IPS-18a (cell line): ENCODE measurements around the gene TNFAIP8L1.

Experiments
- H3K27ac ChIP-seq: one replicate; pipeline ENCODE4 v1.5.1; 2013; ENCODE audit warnings: low read length
- H3K27me3 ChIP-seq: one replicate; pipeline ENCODE4 v1.6.1; 2013; ENCODE audit warnings: mild to moderate bottlenecking, low read length; ENCODE audit not compliant: control insufficient read depth, insufficient read depth
- H3K36me3 ChIP-seq: one replicate; pipeline ENCODE4 v1.6.1; 2013; ENCODE audit warnings: low read depth, low read length; ENCODE audit not compliant: control insufficient read depth
- H3K4me1 ChIP-seq: one replicate; pipeline ENCODE4 v1.6.1; 2013; ENCODE audit warnings: low read depth, low read length; ENCODE audit not compliant: control insufficient read depth
- H3K4me3 ChIP-seq: one replicate; pipeline ENCODE4 v1.5.1; 2013; ENCODE audit warnings: low read length
- H3K9ac ChIP-seq: one replicate; pipeline ENCODE4 v1.6.1; 2013; ENCODE audit warnings: mild to moderate bottlenecking, low read length, moderate library complexity
- H3K9me3 ChIP-seq: one replicate; pipeline ENCODE4 v1.6.1; 2013; ENCODE audit warnings: low read depth, low read length; ENCODE audit not compliant: control insufficient read depth

The TNFAIP8L1 gene

DNA sequence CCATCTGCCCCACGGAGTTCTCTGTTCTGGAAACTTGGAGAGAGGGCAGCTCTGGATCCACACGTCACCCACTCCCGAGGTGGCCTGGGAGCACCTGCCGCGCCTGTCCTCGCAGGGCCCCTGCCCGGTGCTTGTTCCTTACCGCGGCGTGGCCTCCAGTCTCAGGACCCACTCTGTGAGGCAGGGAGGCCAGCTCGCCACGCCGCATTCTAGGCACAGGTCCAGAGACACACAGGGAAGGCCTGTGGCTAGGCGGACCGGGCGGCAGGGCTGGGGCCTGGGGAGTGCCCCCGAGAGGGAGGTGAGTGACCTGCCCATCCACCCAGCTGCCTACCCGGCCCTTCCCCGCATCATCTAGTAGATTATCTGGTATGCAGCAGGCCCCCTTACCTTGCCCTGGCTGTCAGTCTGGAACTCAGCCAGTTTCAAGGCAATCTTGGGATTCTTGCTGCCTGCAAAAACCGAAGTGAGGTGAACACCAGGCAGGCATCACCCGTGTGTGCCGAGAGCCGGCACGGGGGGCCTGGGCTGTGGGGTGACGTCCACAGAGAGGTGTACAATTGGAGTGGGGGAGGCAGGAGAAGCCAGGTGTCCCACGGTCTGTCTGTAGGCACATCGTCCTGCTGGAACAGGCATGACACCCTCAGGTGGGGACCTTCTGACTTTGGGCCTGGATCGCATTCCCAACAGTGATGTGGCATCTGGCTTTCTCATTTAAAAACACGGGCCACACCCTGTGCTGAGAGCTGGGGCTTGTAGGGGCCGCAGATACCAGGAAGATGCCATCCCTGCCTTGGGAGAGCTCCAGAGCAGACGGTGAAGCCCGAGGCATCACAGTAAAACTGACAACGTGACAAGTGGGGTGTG is 60.7 kb downstream of the TNFAIP8L1 start:
- Histone ChIP-seq H3K27ac (no peak overlapping the region), H3K36me3 (peaks cover 65% of the 10 kb centered on the region), H3K4me3 (no peak overlapping the region), H3K27me3 (no peaks in the 10 kb centered on the region), H3K9ac (no peak overlapping the region), H3K4me1 (no peaks in the 10 kb centered on the region), H3K9me3 (no peaks in the 10 kb centered on the region)

DNA sequence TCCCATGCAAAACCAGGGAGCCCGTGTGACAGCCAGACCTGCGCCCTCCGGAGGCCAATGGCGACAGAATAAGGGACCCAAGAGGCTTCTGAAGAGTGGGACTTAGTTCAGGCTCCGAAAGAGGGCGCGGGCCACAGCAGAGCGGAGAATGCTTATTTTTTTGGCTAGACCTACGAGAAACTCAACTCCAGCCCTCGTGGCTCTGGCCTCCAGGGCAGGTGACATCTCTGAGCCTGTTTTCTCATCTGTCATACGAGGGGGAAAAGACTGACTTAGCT is 61.3 kb downstream of the TNFAIP8L1 start:
- Histone ChIP-seq H3K36me3 (peaks cover 64% of the 10 kb centered on the region), H3K4me3 (no peak overlapping the region), H3K9me3 (no peaks in the 10 kb centered on the region), H3K4me1 (no peaks in the 10 kb centered on the region), H3K27me3 (no peaks in the 10 kb centered on the region), H3K9ac (no peak overlapping the region), H3K27ac (no peak overlapping the region)

- H3K9ac ChIP-seq, result no peak overlapping the region
- no peak overlapping the region for H3K4me3 ChIP-seq
- H3K27me3 ChIP-seq, result no peaks in the 10 kb centered on the region
- no peaks in the 10 kb centered on the region for H3K4me1 ChIP-seq
- peaks cover 61% of the 10 kb centered on the region for H3K36me3 ChIP-seq
- no peaks in the 10 kb centered on the region for H3K9me3 ChIP-seq
- H3K27ac ChIP-seq, result no peak overlapping the region
These were observed 62.2 kb downstream of the TNFAIP8L1 start for GRCh38 chr19:4701557-4701956.

- Histone ChIP-seq H3K9ac (no peak overlapping the region), H3K9me3 (no peaks in the 10 kb centered on the region), H3K4me3 (no peak overlapping the region), H3K36me3 (peaks cover 49% of the 10 kb centered on the region), H3K4me1 (no peaks in the 10 kb centered on the region), H3K27me3 (no peaks in the 10 kb centered on the region), H3K27ac (no peak overlapping the region)
These were observed 63.4 kb downstream of the TNFAIP8L1 start for GRCh38 chr19:4702764-4703163.

DNA sequence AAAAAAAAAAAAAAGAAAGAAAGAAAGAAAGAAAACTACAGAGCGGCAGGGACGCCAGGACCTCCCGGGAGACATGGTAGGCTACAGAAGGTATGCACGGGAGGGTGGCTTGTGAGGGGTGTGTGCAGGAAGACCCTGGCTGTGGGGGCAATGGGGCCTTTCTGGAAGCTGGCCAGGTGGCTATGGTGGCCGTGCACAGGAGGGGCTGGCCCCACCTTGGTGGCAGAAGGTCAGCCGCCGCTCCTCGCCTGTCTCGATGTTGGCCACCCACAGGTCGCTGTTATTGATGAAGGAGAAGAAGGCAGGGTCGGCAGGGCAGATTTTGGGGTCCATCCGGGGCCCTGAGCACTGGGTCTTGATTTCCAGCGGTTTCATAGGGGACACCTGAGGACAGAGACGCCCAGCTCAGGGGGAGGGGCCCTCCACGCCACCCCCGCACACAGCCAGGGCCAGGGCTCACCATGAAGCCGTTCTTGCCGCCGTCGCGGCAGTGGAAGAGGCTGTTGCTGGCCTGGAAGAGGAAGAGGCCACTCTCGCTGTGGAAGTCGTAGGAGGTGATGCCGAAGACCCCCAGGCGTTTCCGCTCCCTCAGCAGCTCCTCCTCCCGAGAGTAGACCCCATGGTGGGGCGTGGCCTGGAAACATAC is 64.5 kb downstream of the TNFAIP8L1 start:
- Histone ChIP-seq H3K4me1 (no peaks in the 10 kb centered on the region), H3K9ac (no peak overlapping the region), H3K27ac (no peak overlapping the region), H3K4me3 (no peak overlapping the region), H3K27me3 (no peaks in the 10 kb centered on the region), H3K9me3 (no peaks in the 10 kb centered on the region), H3K36me3 (peaks cover 48% of the 10 kb centered on the region)

- Histone ChIP-seq H3K27ac (no peak overlapping the region), H3K9ac (no peak overlapping the region), H3K4me1 (no peaks in the 10 kb centered on the region), H3K4me3 (no peak overlapping the region), H3K27me3 (no peaks in the 10 kb centered on the region), H3K36me3 (peaks cover 48% of the 10 kb centered on the region), H3K9me3 (no peaks in the 10 kb centered on the region)
These were observed 65.0 kb downstream of the TNFAIP8L1 start for GRCh38 chr19:4704317-4704673.
